Measurements from ENCODE around the gene DDI2.

DNA sequence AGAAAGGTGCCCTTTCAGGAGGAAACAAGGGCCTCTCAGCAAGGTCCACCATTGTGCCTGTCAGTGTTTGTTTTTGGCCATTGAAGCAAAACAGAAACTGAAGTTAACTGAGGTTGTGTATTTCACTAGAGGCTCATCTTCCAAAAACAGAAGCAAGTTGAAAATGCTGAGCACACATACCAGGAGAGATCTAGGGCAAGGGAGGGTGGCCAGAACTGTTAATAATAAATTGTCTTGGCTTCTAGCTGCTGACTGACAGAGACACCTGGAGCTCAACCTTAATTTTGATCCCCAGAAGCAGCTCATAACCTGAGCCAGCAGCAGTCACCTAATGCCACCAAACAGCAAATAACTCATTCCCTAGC is 37.6 kb upstream of the DDI2 start:
- TF ChIP-seq, protein P1, sequence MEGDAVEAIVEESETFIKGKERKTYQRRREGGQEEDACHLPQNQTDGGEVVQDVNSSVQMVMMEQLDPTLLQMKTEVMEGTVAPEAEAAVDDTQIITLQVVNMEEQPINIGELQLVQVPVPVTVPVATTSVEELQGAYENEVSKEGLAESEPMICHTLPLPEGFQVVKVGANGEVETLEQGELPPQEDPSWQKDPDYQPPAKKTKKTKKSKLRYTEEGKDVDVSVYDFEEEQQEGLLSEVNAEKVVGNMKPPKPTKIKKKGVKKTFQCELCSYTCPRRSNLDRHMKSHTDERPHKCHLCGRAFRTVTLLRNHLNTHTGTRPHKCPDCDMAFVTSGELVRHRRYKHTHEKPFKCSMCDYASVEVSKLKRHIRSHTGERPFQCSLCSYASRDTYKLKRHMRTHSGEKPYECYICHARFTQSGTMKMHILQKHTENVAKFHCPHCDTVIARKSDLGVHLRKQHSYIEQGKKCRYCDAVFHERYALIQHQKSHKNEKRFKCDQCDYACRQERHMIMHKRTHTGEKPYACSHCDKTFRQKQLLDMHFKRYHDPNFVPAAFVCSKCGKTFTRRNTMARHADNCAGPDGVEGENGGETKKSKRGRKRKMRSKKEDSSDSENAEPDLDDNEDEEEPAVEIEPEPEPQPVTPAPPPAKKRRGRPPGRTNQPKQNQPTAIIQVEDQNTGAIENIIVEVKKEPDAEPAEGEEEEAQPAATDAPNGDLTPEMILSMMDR (IDR thresholded peaks at IDR 0.05; ENCODE audit: borderline replicate concordance, extremely low read depth, low read length, poor library complexity, severe bottlenecking): no peak
- no peak for TF ChIP-seq EZH2 (IDR thresholded peaks at IDR 0.05; ENCODE audit: borderline replicate concordance, low read depth, low read length, severe bottlenecking)
